Panc1 (cell line): ENCODE results near the gene ATF1.

Source experiments
- POLR2AphosphoS5 ChIP-seq: IDR thresholded peaks from 2 replicates; pipeline ENCODE4 v1.6.1; 2012; ENCODE audit warnings: mild to moderate bottlenecking, low read depth, low read length, moderate library complexity
- SIN3A ChIP-seq: IDR thresholded peaks from 2 replicates; pipeline ENCODE4 v1.6.1; 2012; ENCODE audit warnings: low read depth, mild to moderate bottlenecking, low read length, moderate library complexity, borderline replicate concordance; ENCODE audit not compliant: insufficient read depth
- TCF7L2 ChIP-seq: IDR thresholded peaks from 2 replicates; pipeline ENCODE4 v1.6.1; 2011; ENCODE audit warnings: mild to moderate bottlenecking, low read depth, low read length, inconsistent platforms
- TF ChIP-seq, protein P1 (sequence below): fragments of 450-650 bp; IDR thresholded peaks from 2 replicates; pipeline ENCODE4 v1.5.1; 2017; ENCODE audit warnings: mild to moderate bottlenecking
- TF ChIP-seq, protein P2 (sequence below), 2 experiments: IDR thresholded peaks; 2 replicates each; pipeline ENCODE4 v1.6.1; 2011 to 2012; ENCODE audit warnings: low read depth in 2 of 2, control low read depth in 1 of 2, low read length in 1 of 2, mild to moderate bottlenecking in 1 of 2, moderate library complexity in 1 of 2; ENCODE audit not compliant: insufficient read depth in 1 of 2

DNA sequence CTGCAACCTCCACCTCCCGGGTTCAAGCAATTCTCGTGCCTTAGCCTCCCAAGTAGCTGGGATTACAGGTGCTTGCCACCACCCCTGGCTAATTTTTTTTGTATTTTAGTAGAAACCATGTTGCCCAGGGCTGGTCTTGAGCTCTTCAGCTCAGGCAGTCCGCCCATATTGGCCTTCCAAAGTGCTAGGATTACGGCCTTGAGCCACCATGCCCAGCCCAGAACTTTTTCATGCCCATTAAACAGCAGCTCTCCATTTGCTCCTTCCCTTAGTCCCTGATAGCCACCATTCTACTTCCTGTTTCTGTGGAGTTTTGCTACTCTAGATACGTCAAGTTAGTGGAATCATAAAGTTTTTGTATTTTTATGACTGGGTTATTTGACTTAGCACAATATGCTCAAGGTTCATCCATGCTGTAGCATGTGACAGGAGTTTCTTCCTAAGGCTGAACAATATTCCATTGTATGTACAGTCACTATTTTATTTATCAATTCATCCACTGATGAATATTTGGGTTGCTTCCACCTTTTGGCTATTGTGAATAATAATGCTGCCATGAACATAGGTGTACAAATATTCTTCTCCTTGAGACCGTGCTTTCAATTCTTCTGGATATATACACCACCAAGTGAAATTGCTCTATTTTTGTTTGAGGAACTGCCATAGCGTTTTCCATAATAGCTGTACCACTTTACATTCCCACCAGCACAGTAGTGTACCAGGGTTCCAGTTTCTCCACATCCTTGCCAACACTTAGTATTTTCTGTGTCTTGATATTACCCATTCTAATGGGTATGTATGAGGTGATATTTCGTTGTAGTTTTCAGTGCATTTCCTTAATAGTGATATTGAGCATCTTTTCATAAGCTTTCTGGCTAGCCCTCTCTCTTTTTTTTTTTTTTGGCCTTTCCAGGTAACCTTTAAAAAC is 15.0 kb downstream of the ATF1 start:
- TF ChIP-seq, protein P1, sequence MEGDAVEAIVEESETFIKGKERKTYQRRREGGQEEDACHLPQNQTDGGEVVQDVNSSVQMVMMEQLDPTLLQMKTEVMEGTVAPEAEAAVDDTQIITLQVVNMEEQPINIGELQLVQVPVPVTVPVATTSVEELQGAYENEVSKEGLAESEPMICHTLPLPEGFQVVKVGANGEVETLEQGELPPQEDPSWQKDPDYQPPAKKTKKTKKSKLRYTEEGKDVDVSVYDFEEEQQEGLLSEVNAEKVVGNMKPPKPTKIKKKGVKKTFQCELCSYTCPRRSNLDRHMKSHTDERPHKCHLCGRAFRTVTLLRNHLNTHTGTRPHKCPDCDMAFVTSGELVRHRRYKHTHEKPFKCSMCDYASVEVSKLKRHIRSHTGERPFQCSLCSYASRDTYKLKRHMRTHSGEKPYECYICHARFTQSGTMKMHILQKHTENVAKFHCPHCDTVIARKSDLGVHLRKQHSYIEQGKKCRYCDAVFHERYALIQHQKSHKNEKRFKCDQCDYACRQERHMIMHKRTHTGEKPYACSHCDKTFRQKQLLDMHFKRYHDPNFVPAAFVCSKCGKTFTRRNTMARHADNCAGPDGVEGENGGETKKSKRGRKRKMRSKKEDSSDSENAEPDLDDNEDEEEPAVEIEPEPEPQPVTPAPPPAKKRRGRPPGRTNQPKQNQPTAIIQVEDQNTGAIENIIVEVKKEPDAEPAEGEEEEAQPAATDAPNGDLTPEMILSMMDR = no peak
- TF ChIP-seq SIN3A (no peak), POLR2AphosphoS5 (no peak), TCF7L2 (no peak)
- TF ChIP-seq, protein P2, sequence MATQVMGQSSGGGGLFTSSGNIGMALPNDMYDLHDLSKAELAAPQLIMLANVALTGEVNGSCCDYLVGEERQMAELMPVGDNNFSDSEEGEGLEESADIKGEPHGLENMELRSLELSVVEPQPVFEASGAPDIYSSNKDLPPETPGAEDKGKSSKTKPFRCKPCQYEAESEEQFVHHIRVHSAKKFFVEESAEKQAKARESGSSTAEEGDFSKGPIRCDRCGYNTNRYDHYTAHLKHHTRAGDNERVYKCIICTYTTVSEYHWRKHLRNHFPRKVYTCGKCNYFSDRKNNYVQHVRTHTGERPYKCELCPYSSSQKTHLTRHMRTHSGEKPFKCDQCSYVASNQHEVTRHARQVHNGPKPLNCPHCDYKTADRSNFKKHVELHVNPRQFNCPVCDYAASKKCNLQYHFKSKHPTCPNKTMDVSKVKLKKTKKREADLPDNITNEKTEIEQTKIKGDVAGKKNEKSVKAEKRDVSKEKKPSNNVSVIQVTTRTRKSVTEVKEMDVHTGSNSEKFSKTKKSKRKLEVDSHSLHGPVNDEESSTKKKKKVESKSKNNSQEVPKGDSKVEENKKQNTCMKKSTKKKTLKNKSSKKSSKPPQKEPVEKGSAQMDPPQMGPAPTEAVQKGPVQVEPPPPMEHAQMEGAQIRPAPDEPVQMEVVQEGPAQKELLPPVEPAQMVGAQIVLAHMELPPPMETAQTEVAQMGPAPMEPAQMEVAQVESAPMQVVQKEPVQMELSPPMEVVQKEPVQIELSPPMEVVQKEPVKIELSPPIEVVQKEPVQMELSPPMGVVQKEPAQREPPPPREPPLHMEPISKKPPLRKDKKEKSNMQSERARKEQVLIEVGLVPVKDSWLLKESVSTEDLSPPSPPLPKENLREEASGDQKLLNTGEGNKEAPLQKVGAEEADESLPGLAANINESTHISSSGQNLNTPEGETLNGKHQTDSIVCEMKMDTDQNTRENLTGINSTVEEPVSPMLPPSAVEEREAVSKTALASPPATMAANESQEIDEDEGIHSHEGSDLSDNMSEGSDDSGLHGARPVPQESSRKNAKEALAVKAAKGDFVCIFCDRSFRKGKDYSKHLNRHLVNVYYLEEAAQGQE (IDR thresholded peaks at IDR 0.05; ENCODE audit: insufficient read depth in 1 of 2, low read depth in 2 of 2, low read length in 1 of 2) = no peak
